Measurements from ENCODE around the gene GATAD1.
"Not testable (repeated sequence)": the region's sequence is repeated elsewhere in the genome, so short reads cannot be mapped to it uniquely, and the experiment has no call there.

Gene GATAD1, protein sequence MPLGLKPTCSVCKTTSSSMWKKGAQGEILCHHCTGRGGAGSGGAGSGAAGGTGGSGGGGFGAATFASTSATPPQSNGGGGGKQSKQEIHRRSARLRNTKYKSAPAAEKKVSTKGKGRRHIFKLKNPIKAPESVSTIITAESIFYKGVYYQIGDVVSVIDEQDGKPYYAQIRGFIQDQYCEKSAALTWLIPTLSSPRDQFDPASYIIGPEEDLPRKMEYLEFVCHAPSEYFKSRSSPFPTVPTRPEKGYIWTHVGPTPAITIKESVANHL

DNA sequence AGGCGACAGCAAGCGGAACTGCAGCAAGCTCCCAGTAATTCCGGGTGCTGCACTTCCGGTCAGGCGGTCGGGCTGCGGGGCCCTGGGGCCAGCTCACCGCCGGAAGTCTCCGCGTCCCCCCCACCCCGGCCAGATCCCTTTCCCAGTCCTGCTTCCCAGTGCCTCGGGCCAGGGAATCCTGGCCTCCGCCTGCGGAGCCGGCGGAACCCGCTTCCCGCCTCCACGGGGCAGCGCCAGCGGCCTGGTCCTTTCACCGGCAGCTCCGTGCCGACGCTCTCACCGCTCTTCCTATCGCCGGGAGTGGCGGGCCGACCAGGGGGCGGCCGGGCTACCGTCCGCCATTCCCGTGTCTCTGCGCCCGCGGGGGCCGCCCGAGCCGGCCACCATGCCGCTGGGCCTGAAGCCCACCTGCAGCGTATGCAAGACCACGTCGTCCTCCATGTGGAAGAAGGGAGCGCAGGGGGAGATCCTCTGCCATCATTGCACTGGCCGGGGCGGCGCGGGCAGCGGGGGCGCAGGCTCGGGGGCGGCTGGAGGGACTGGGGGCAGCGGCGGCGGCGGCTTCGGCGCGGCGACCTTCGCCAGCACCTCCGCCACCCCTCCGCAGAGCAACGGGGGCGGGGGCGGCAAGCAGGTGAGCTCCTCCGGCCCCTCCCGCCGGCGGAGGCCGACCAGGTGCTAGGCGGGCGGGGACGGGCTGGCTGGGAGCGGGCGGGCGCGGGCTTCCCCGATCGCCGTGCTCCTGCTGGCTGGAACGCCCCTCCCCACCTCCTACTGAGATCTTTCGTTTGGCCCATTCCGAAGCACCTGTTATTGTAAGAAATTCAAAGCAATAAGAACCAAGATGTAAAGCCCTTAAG is at the start of gene GATAD1:
TSS of gene GATAD1 (plus strand) at position 138 of the 860 bp plus-strand sequence. CDS start at position 386, 248 bp downstream.
- peak; percentile 77 for DNase-seq

- DNase-seq = no peak
These were observed 49.7 kb upstream of the GATAD1 start for GRCh38 chr7:92397542-92397941.

GRCh38 chr7:92400013-92400412 is 47.3 kb upstream of the GATAD1 start:
- no peak for DNase-seq

DNA sequence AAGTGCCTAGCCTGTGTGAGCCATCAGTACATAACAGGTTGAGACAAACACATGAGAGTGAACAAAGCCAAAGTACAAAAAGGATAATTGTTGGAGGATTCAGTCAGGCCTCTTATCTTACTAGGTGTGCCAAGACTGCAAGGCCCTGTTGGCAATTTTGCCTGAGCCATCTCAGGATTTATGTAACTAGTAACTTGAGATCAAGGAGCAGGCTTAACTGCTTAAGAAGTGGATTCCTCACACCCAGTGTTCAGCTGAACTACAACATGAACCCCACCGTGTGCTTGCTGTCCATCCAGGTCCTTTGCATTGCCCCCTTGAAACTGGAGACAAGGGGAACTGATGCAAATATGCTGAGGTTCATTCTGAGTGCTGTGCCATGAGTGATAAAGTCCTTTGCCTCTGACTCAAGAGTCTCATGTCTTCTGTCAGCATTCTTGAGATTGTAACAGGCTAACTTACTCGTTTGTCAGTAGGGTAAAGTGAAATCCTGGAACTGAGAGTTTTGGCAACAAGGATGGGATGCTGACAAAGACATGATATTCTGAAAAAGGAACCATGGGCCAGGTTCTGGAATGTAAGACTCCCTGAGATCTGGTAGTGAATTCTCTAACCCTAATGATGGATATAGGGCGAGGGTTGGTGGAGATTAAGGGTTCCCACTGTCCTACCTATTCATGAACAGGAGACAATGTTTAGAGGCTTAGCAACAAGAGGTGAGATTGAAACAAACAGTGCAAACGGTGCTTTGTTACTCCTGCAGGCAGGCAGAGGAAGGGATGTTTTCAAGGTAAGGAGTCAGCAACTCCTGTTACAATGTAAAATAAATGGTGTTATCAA is 44.1 kb upstream of the GATAD1 start:
- no peak for DNase-seq

DNA sequence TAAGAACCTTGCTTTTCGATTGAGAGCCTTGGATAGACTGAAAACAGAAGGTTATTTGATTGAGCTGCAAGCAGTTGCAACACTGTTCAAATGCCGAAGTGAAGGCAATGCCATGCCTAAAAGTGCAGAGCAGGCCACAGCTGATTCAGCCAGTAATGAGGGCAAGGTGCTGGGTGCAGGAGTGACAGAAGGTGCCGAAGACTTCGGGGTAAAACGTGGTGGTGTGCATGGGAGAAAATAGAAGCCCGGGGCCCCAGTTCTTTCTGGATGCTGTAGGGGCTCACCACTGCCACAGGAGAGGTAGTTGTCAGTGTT is 43.6 kb upstream of the GATAD1 start:
- no peak for DNase-seq

DNA sequence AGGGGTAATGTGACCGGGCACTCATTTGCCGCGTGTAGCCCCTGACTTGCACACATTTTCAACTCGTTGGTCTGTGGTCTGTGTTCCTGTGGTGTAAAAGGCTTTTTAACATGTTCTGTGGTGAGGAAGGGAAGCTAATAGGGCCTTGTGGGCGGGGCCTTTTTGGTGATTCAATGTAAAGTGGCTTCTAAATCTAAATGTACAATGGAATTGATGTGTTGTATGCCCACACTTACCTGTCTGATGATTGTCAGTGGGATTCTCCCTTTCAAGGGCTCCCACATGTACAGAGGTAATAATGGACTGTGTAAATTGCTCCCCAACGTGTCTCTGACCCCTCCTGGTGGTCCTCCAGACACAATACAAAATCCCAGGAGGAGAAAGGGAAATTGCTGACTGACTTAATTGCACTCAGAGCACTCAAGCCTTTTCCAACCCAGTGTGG is 43.1 kb upstream of the GATAD1 start:
- no peak for DNase-seq

DNA sequence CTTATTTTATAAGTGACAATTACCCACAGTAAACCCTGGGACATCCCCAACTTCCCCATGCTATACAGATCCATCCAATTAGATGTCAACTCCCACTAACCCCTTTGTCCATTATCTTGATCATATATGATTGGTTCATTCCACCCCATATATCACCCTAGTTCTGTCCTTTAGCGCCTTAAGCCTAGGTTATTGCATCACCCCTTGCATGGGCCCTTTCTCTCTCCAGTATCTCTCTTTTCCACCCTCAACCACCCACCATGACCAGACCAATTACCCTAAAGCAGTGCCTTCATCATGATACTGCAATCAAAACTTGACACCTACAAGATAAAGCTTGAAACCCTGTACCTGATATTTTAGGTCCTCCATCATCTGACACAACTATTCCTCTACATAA is 37.9 kb upstream of the GATAD1 start:
- no peak for DNase-seq

GRCh38 chr7:92410162-92410561 is 37.1 kb upstream of the GATAD1 start:
- DNase-seq = not testable (repeated sequence)

GRCh38 chr7:92412745-92413144 is 34.5 kb upstream of the GATAD1 start:
- DNase-seq = no peak

GRCh38 chr7:92413550-92413949 is 33.7 kb upstream of the GATAD1 start:
- no peak for DNase-seq

DNA sequence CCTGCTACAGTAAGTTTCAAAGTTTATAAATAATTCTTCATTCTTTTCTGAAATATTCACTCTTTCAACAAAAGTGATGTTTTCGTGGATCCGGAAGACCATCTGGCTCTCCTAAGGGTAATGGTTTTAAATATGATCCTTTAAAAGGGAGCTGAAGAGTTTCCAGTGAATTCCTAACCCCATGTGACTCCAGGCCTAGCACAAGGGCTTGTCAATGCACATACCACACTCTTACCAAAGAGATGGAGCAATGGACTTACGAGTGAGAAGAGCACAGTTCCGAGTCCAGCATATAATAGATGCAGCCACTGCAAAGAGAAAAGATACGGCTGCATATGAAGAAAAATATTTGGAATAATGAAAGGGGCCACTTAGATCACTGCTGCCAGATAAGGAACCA is 32.1 kb upstream of the GATAD1 start:
- DNase-seq = no peak

GRCh38 chr7:92417913-92418312 is 29.4 kb upstream of the GATAD1 start:
- no peak for DNase-seq

DNA sequence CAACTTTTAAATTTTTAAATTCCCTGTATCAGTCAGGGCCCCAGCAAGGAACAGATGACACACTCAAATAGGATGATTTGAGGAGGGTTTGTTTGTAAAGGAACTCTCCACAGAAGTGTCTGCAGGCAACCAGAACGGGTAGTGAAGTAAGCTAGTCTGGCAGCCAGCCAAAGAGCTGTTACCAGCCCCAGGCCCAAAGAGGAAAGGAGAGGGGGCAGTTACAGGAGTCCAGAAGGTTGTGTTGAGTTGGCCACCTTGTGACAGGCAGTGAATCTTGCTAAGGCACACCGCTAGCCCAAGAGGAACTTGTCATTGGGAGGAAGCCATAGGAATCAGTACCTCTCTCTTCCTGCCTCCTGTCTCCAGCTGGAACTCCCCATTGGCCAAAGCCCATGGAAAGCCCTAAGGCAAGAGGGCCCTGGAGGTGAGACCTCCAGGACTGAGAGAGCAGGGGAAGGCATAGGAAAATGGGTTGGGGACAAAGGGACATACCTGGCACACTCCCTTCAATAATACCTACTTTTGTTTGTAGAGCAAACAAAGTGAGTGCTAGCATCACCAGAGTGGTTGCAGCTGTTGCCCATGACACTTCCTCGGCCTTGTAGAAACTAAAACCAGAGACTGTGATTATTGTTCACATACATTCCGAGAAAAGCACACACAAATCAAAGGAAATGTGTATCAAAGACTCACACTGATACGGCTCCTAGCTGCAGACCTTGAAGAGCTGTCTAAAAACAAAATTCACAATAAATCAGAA is 25.4 kb upstream of the GATAD1 start:
- DNase-seq = no peak

GRCh38 chr7:92422926-92423325 is 24.4 kb upstream of the GATAD1 start:
- no peak for DNase-seq

- DNase-seq = no peak
These were observed 23.6 kb upstream of the GATAD1 start for GRCh38 chr7:92423710-92424131.

DNA sequence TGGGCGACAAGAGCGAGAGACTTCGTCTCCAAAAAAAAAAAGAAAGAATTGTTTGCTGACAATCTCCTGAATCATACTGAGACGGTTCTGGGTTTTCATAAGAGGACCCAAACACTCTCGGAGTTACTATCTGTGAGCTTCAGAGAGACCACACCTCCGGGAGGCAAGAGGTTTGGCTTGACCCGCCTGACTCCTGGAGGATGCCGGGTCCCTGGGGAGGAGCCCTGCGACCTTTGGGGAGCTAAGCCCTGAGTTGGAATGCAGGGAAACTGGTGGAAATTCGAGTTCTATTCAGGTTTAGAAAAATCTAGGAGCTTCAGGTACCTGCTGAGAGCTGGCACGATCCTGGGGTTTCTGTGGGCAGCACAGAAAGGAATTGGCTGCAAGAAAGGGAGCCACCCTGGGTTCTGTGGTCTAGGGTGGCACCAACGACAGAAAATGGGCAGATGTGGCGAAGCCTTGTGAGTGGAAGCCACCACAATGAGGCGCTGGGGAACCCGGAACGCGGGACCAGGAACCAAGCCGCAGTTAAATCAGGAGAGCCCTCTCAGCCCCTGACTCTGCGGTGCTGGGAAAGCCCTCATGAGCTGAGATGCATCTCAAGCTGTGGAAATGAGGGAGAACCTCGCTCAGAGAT is 21.9 kb upstream of the GATAD1 start:
- peak; percentile 28 for DNase-seq

- DNase-seq = no peak
These were observed 20.1 kb upstream of the GATAD1 start for GRCh38 chr7:92427193-92427592.

DNA sequence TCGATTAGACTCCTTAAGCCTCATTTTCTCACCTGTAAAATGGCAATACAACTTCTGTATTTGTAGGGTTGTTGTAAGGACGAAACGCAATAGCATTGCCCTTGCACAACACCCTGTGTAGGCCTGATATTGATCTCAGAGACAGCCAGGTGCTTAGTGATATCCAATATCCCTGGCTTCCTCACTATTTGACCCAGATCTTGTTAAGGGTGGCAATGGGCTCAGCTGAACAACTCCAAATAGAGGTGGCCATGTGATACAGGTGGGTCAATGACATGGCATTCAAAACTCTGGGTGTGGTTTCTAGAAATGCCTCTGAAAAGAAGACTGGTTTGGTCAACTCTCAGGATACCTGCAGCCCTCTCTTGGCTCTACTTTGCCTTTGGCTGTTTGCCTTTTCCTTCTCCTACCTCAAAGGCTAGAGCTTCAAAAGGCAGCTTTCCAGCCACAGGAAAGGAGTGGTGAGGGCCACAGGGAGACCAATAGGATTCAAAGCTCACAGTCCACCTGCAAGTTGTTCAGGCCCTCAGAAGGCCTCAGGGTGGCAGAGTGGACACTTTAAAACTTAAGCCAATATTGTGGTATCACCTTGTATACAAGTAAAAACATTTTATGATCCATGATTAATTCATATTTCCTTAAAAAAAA is 14.9 kb upstream of the GATAD1 start:
- DNase-seq = no peak

- no peak for DNase-seq
These were observed 14.3 kb upstream of the GATAD1 start for GRCh38 chr7:92433019-92433418.

- no peak for DNase-seq
These were observed 11.7 kb upstream of the GATAD1 start for GRCh38 chr7:92435542-92435941.

DNA sequence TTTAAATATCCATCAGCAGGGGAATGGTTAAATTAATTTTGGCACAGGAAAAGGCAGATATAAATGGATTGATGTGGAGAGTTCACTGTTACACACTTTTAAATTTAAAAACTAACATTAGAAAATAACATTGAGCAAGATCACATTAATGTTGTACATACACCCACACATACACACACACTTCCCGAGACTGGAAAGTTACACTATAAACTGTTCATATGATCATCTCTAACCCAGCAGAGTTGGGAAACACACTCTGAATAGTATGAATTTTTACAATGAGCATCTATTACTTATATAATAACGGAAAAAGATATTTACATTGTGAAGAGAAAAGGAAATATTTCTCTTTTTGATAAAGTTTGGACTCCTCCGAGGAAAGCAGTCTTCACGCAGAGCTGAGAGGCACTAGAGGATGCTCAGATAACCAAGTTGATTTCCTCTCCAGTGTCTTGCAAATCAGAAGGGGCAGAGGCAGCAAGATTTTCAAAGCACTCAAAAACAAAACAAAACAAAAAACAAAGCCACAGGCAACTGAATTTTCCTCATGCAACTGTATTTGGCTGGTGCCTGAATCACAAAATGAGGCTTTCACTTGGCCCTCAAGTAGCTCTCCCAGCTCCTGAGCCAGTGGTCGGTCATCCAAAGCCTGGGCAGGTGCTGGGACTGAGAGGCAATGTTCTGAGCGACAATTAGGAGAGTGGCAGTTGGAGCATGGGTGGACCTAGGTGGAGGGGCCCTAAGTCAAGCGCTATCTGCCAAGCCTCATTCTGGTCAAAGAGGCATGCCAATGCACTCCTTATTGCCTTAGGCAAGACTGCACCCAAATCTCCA is 10.5 kb upstream of the GATAD1 start:
- no peak for DNase-seq

Measured in activated T-cell treated with anti-CD3 and anti-CD28 coated beads, Interleukin-2, amount 50 U/mL, for 1 hour (primary cell).